HEK293 (cell line): Measurements from ENCODE around the gene CCT3.

Source experiments
- CTCF ChIA-PET: fragments of 350-600 bp; formaldehyde crosslinking; extraction: SDS; loops from one replicate; lab custom pipeline; 2021; ENCODE audit warnings: antibody characterized with exemption; lab: Yijun Ruan, JAX
- POLR2A ChIA-PET: fragments of 300-600 bp; formaldehyde crosslinking; extraction: SDS; loops from one replicate; lab custom pipeline; 2020; ENCODE audit warnings: antibody characterized with exemption, inconsistent platforms; lab: Yijun Ruan, JAX
- H3K27ac ChIP-seq: fragments of 200-500 bp; sonication (Bioruptor generic); 2 replicates; pipeline ENCODE4 v1.5.1; 2014; ENCODE audit warnings: low read depth, low read length, control low read depth, inconsistent platforms; ENCODE audit errors: extremely low read depth
- H3K36me3 ChIP-seq, 2 experiments: fragments of 200-500 bp in 1 of 2; sonication (Bioruptor generic) in 1 of 2; 1 replicate in 1 of 2; 2 replicates in 1 of 2; pipeline ENCODE4 v1.5.1; 2014 to 2017; ENCODE audit warnings: inconsistent platforms in 2 of 2, low read length in 2 of 2; ENCODE audit not compliant: control insufficient read depth in 2 of 2, insufficient read depth in 1 of 2
- H3K4me1 ChIP-seq: fragments of 200-500 bp; sonication (Bioruptor generic); 2 replicates; pipeline ENCODE4 v1.5.1; 2014; ENCODE audit warnings: mild to moderate bottlenecking, low read length, inconsistent platforms; ENCODE audit not compliant: control insufficient read depth, insufficient read depth
- H3K4me3 ChIP-seq: 2 replicates; pipeline ENCODE4 v1.5.1; 2011; ENCODE audit warnings: low read depth, mild to moderate bottlenecking, control low read depth, low read length, moderate library complexity
- H3K9me3 ChIP-seq: fragments of 200-500 bp; sonication (Bioruptor generic); 2 replicates; pipeline ENCODE4 v1.5.1; 2014; ENCODE audit warnings: low read depth, low read length, inconsistent platforms; ENCODE audit not compliant: control insufficient read depth, insufficient read depth
- BCL11A ChIP-seq: fragments of 450-650 bp; formaldehyde crosslinking; IDR thresholded peaks from 2 replicates; pipeline ENCODE4 v1.5.1; 2016; ENCODE audit warnings: low read depth, missing biosample characterization, missing genetic modification characterization
- GLIS1 ChIP-seq: fragments of 450-650 bp; formaldehyde crosslinking; IDR thresholded peaks from 2 replicates; pipeline ENCODE4 v1.5.1; 2016; ENCODE audit warnings: missing biosample characterization, missing genetic modification characterization
- GLIS2 ChIP-seq: fragments of 450-650 bp; formaldehyde crosslinking; IDR thresholded peaks from 2 replicates; pipeline ENCODE4 v1.5.1; 2016; ENCODE audit warnings: missing biosample characterization, missing genetic modification characterization
- HOXC10 ChIP-seq: sonication (generic); formaldehyde crosslinking; IDR thresholded peaks from 2 replicates; pipeline ENCODE4 v1.8.1; 2023; ENCODE audit warnings: mild to moderate bottlenecking, missing genetic modification reagents
- IKZF3 ChIP-seq: fragments of 450-650 bp; IDR thresholded peaks from 2 replicates; pipeline ENCODE4 v1.5.0; 2018; ENCODE audit warnings: missing biosample characterization, mild to moderate bottlenecking, missing genetic modification characterization, moderate library complexity
- KLF10 ChIP-seq: fragments of 450-650 bp; IDR thresholded peaks from 2 replicates; pipeline ENCODE4 v1.5.1; 2018; ENCODE audit warnings: missing biosample characterization, mild to moderate bottlenecking, missing genetic modification characterization
- KLF8 ChIP-seq: fragments of 450-650 bp; formaldehyde crosslinking; IDR thresholded peaks from 2 replicates; pipeline ENCODE4 v1.5.1; 2016; ENCODE audit warnings: missing biosample characterization, missing genetic modification characterization
- PRDM4 ChIP-seq: fragments of 450-650 bp; formaldehyde crosslinking; IDR thresholded peaks from 2 replicates; pipeline ENCODE4 v1.5.1; 2017; ENCODE audit warnings: missing biosample characterization, missing genetic modification characterization
- REPIN1 ChIP-seq: fragments of 450-650 bp; formaldehyde crosslinking; IDR thresholded peaks from 2 replicates; pipeline ENCODE4 v1.5.1; 2017; ENCODE audit warnings: missing biosample characterization, missing genetic modification characterization, low read depth
- SCRT2 ChIP-seq: fragments of 450-650 bp; formaldehyde crosslinking; IDR thresholded peaks from 2 replicates; pipeline ENCODE4 v1.5.1; 2016; ENCODE audit warnings: missing biosample characterization, missing genetic modification characterization
- SETDB1 ChIP-seq: IDR thresholded peaks from one replicate; pipeline ENCODE4 v1.6.1; 2017; ENCODE audit warnings: mild to moderate bottlenecking, low read length, moderate library complexity, mixed read lengths; ENCODE audit not compliant: insufficient read length
- SP7 ChIP-seq: fragments of 450-650 bp; formaldehyde crosslinking; IDR thresholded peaks from 2 replicates; pipeline ENCODE4 v1.5.1; 2016; ENCODE audit warnings: missing biosample characterization, missing genetic modification characterization
- ZBTB7A ChIP-seq: fragments of 450-650 bp; formaldehyde crosslinking; IDR thresholded peaks from 2 replicates; pipeline ENCODE4 v1.5.1; 2016; ENCODE audit warnings: low read depth, missing biosample characterization, missing genetic modification characterization
- ZIC2 ChIP-seq: fragments of 450-650 bp; formaldehyde crosslinking; IDR thresholded peaks from 2 replicates; pipeline ENCODE4 v1.5.1; 2016; ENCODE audit warnings: missing biosample characterization, missing genetic modification characterization
- ZNF121 ChIP-seq: fragments of 450-650 bp; formaldehyde crosslinking; IDR thresholded peaks from 2 replicates; pipeline ENCODE4 v1.5.1; 2016; ENCODE audit warnings: missing biosample characterization, missing genetic modification characterization
- ZNF184 ChIP-seq: fragments of 450-650 bp; IDR thresholded peaks from 2 replicates; pipeline ENCODE4 v1.5.1; 2018; ENCODE audit warnings: missing biosample characterization, mild to moderate bottlenecking, missing genetic modification characterization
- ZNF2 ChIP-seq: fragments of 450-650 bp; formaldehyde crosslinking; IDR thresholded peaks from 2 replicates; pipeline ENCODE4 v1.5.1; 2016; ENCODE audit warnings: missing biosample characterization, missing genetic modification characterization
- ZNF211 ChIP-seq: fragments of 450-650 bp; formaldehyde crosslinking; IDR thresholded peaks from 2 replicates; pipeline ENCODE4 v1.5.1; 2016; ENCODE audit warnings: low read depth, missing biosample characterization, missing genetic modification characterization
- ZNF223 ChIP-seq: fragments of 450-650 bp; formaldehyde crosslinking; IDR thresholded peaks from 2 replicates; pipeline ENCODE4 v1.5.1; 2016; ENCODE audit warnings: missing biosample characterization, missing genetic modification characterization
- ZNF24 ChIP-seq: fragments of 450-650 bp; formaldehyde crosslinking; IDR thresholded peaks from 2 replicates; pipeline ENCODE4 v1.5.1; 2016; ENCODE audit warnings: missing biosample characterization, missing genetic modification characterization
- ZNF366 ChIP-seq: fragments of 450-650 bp; formaldehyde crosslinking; conservative IDR thresholded peaks from 2 replicates; pipeline ENCODE4 v1.5.1; 2016; ENCODE audit warnings: missing biosample characterization, missing genetic modification characterization
- ZNF391 ChIP-seq: fragments of 450-650 bp; formaldehyde crosslinking; IDR thresholded peaks from 2 replicates; pipeline ENCODE4 v1.5.1; 2016; ENCODE audit warnings: low read depth, missing biosample characterization, missing genetic modification characterization, borderline replicate concordance
- ZNF423 ChIP-seq: fragments of 450-650 bp; formaldehyde crosslinking; IDR thresholded peaks from 2 replicates; pipeline ENCODE4 v1.5.1; 2016; ENCODE audit warnings: missing biosample characterization, missing genetic modification characterization
- ZNF555 ChIP-seq: fragments of 450-650 bp; formaldehyde crosslinking; conservative IDR thresholded peaks from 2 replicates; pipeline ENCODE4 v1.5.1; 2017; ENCODE audit warnings: missing biosample characterization, mild to moderate bottlenecking, missing genetic modification characterization, inconsistent platforms
- ZNF561 ChIP-seq: fragments of 450-650 bp; IDR thresholded peaks from 2 replicates; pipeline ENCODE4 v1.5.1; 2018; ENCODE audit warnings: missing biosample characterization, missing genetic modification characterization, borderline replicate concordance
- ZNF600 ChIP-seq: fragments of 450-650 bp; formaldehyde crosslinking; IDR thresholded peaks from 2 replicates; pipeline ENCODE4 v1.5.1; 2016; ENCODE audit warnings: missing biosample characterization, missing genetic modification characterization
- ZNF626 ChIP-seq: fragments of 450-650 bp; sonication (Bioruptor Pico); formaldehyde crosslinking; IDR thresholded peaks from 2 replicates; pipeline ENCODE4 v1.5.1; 2018; ENCODE audit warnings: missing biosample characterization, missing genetic modification characterization, inconsistent platforms
- ZNF660 ChIP-seq: fragments of 450-650 bp; IDR thresholded peaks from 2 replicates; pipeline ENCODE4 v1.5.1; 2018; ENCODE audit warnings: missing biosample characterization, mild to moderate bottlenecking, missing genetic modification characterization
- ZSCAN30 ChIP-seq: fragments of 450-650 bp; IDR thresholded peaks from 2 replicates; pipeline ENCODE4 v1.5.1; 2018; ENCODE audit warnings: missing biosample characterization, mild to moderate bottlenecking, missing genetic modification characterization, moderate library complexity
- ZSCAN4 ChIP-seq: fragments of 450-650 bp; formaldehyde crosslinking; IDR thresholded peaks from 2 replicates; pipeline ENCODE4 v1.5.1; 2017; ENCODE audit warnings: missing biosample characterization, missing genetic modification characterization
- TF ChIP-seq, protein P1 (sequence below): fragments of 450-650 bp; formaldehyde crosslinking; IDR thresholded peaks from 2 replicates; pipeline ENCODE4 v1.5.1; 2016; ENCODE audit warnings: missing biosample characterization, missing genetic modification characterization
- TF ChIP-seq, protein P2 (sequence below): fragments of 450-650 bp; formaldehyde crosslinking; IDR thresholded peaks from 2 replicates; pipeline ENCODE4 v1.5.1; 2016; ENCODE audit warnings: missing biosample characterization, missing genetic modification characterization

CCT3 gene

DNA sequence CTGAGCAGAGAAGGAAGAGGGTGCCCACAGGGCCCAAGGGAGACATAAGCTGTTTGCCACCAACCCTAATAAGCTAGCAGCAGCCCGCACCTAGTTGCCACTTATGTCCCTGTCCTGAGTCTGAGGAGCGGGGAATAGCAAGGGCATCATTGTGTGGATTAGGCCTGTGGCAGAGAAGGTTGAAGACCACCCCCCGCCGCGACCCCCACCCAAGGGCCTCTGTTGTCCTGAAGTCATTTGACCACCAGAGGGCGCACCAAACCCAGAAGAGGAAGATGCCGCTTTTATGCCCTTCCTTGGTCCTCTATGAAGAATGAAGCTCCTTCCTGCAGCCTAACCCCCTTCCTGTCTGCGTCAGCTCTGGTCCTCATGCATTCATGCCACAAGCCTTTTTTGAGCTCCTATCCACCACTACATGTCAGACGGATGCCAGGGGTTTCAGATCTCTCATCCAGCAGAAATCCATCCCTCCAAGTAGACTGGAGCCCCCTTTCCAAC, 47.5 kb upstream of the CCT3 start:
- ChIA-PET CTCF (interaction anchor here (0.6 to 17.5 kb wide), 69 partner anchors 8 to 728 kb away, joined by 3 to 439 read pairs (median 5); partner anchors contain the start of genes MEF2D and TTC24), POLR2A (interaction anchor here (0.7 to 2.4 kb wide), 3 partner anchors 49 to 72 kb away, joined by 4 to 13 read pairs (median 7); no protein-coding TSS in a partner anchor)
- Histone ChIP-seq H3K9me3 (no peaks in the 10 kb centered on the region), H3K36me3 (no peaks in the 10 kb centered on the region), H3K4me1 (no peaks in the 10 kb centered on the region), H3K27ac (no peak overlapping the region), H3K4me3 (no peak overlapping the region)
- TF ChIP-seq GLIS1 (tag by site-specific recombination) (peak; percentile 28; the same call in 1 of the 2 replicates), ZNF600 (tag by site-specific recombination) (no peak), ZNF223 (no peak), ZNF555 (no peak), GLIS2 (tag by site-specific recombination) (peak; percentile 94), ZSCAN30 (peak; percentile 40; the same call in 1 of the 2 replicates), ZNF366 (peak; percentile 61), HOXC10 (no peak), ZNF626 (tag by site-specific recombination) (no peak), KLF8 (no peak), ZNF24 (0 out of 2 replicates have a peak, but pooled peaks have one; percentile 27), ZSCAN4 (tag by site-specific recombination) (no peak), SCRT2 (no peak), BCL11A (no peak), ZNF391 (tag by site-specific recombination) (no peak), SP7 (tag by site-specific recombination) (peak; percentile 39; the same call in 1 of the 2 replicates), KLF10 (tag by site-specific recombination) (no peak), REPIN1 (tag by site-specific recombination) (no peak), ZNF660 (peak; percentile 55; the same call in 1 of the 2 replicates), ZBTB7A (tag by site-specific recombination) (peak; percentile 35; the same call in 1 of the 2 replicates), ZNF2 (tag by site-specific recombination) (peak; percentile 72), PRDM4 (no peak), ZNF184 (tag by site-specific recombination) (no peak), ZIC2 (peak; percentile 37), ZNF423 (tag by site-specific recombination) (peak; percentile 98), ZNF121 (tag by site-specific recombination) (no peak), ZNF211 (no peak), SETDB1 (no peak), IKZF3 (tag by site-specific recombination) (no peak), ZNF561 (tag by site-specific recombination) (0 out of 2 replicates have a peak, but pooled peaks have one; percentile 45)
- TF ChIP-seq, protein P1, sequence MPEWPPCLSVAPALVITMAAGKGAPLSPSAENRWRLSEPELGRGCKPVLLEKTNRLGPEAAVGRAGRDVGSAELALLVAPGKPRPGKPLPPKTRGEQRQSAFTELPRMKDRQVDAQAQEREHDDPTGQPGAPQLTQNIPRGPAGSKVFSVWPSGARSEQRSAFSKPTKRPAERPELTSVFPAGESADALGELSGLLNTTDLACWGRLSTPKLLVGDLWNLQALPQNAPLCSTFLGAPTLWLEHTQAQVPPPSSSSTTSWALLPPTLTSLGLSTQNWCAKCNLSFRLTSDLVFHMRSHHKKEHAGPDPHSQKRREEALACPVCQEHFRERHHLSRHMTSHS = no peak
- TF ChIP-seq, protein P2, sequence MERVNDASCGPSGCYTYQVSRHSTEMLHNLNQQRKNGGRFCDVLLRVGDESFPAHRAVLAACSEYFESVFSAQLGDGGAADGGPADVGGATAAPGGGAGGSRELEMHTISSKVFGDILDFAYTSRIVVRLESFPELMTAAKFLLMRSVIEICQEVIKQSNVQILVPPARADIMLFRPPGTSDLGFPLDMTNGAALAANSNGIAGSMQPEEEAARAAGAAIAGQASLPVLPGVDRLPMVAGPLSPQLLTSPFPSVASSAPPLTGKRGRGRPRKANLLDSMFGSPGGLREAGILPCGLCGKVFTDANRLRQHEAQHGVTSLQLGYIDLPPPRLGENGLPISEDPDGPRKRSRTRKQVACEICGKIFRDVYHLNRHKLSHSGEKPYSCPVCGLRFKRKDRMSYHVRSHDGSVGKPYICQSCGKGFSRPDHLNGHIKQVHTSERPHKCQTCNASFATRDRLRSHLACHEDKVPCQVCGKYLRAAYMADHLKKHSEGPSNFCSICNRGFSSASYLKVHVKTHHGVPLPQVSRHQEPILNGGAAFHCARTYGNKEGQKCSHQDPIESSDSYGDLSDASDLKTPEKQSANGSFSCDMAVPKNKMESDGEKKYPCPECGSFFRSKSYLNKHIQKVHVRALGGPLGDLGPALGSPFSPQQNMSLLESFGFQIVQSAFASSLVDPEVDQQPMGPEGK (tag by site-specific recombination) = peak; percentile 76
